Uterus (tissue), 2 donors: ENCODE measurements around the gene JCHAIN.
"Not testable (repeated sequence)": the region's sequence is repeated elsewhere in the genome, so short reads cannot be mapped to it uniquely, and the experiment has no call there.

ENCODE experiments used
- POLR2A ChIP-seq, 2 donors: fragments of 450-650 bp; IDR thresholded peaks; one replicate each; pipeline ENCODE4 v1.6.1; 2016; ENCODE audit warnings: antibody characterized with exemption in 2 of 2, mild to moderate bottlenecking in 1 of 2, moderate library complexity in 1 of 2
- TF ChIP-seq, protein P1 (sequence below), 4 experiments: fragments of 200-600 bp in 2 of 4; fragments of 450-650 bp in 2 of 4; sonication (generic) in 2 of 4; IDR thresholded peaks; one replicate each; pipeline ENCODE4 v1.5.1; 2016 to 2019; ENCODE audit warnings: antibody characterized with exemption in 4 of 4, mild to moderate bottlenecking in 2 of 4, moderate library complexity in 1 of 4

DNA sequence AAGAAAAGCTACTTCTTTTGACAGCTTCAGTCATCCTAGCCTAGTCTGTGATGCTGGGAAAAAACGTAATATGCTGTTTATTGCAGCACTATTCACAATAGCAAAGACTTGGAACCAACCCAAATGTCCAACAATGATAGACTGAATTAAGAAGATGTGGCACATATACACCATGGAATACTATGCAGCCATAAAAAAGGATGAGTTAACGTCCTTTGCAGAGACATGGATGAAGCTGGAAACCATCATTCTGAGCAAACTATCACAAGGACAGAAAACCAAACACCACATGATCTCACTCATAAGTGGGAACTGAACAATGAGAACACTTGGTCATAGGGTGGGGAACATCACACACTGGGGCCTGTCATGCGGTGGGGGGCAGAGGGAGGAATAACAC is 15.8 kb upstream of the JCHAIN start:
- TF ChIP-seq, protein P1, sequence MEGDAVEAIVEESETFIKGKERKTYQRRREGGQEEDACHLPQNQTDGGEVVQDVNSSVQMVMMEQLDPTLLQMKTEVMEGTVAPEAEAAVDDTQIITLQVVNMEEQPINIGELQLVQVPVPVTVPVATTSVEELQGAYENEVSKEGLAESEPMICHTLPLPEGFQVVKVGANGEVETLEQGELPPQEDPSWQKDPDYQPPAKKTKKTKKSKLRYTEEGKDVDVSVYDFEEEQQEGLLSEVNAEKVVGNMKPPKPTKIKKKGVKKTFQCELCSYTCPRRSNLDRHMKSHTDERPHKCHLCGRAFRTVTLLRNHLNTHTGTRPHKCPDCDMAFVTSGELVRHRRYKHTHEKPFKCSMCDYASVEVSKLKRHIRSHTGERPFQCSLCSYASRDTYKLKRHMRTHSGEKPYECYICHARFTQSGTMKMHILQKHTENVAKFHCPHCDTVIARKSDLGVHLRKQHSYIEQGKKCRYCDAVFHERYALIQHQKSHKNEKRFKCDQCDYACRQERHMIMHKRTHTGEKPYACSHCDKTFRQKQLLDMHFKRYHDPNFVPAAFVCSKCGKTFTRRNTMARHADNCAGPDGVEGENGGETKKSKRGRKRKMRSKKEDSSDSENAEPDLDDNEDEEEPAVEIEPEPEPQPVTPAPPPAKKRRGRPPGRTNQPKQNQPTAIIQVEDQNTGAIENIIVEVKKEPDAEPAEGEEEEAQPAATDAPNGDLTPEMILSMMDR (IDR thresholded peaks at IDR 0.05), result not testable (repeated sequence)
- not testable (repeated sequence) for TF ChIP-seq POLR2A (IDR thresholded peaks at IDR 0.05)
